Activated CD4-positive, alpha-beta T cell treated with anti-CD3 and anti-CD28 coated beads, Interleukin-10, Interleukin-2, amounts not matched to agents 100 ng/mL and 50 ng/mL, durations not matched to agents 16 hours and 8 hours (primary cell): Measurements from ENCODE around the gene DNM3.
"Not testable (repeated sequence)": the region's sequence is repeated elsewhere in the genome, so short reads cannot be mapped to it uniquely, and the experiment has no call there.

Source experiments
- DNase-seq: peaks from one replicate; pipeline ENCODE4 v3.0.0-alpha.2; 2020

DNM3 gene

DNA sequence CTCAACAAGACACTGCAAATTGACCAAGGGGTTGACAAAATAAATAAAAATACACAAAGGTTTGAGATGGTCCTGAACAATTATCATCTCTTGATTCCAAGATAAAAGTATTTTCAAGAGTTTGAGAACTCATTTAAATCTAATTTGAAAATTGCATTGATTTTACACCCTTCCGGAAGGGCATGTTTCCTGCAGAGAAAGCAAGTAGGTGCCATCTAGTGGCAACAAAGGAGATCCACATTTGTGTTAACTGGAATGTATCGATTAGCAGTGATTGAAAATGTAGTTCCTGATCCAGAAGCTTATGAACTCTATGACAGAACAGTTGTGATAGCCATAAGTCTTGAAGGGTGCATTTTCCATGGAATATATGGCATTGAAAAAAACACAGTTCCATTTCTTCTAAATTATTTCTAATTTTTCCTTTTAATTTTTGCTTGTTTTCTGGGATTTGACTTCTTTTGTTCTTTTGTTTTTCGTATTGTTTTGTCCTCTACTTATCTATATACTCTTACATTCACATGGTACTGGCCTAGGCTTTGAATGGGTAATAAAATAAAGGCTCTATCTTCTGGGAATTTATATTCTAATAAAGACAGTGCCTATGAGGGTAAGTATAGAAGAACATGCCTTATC is 143.7 kb downstream of the DNM3 start:
- peak; percentile 65 for DNase-seq

DNA sequence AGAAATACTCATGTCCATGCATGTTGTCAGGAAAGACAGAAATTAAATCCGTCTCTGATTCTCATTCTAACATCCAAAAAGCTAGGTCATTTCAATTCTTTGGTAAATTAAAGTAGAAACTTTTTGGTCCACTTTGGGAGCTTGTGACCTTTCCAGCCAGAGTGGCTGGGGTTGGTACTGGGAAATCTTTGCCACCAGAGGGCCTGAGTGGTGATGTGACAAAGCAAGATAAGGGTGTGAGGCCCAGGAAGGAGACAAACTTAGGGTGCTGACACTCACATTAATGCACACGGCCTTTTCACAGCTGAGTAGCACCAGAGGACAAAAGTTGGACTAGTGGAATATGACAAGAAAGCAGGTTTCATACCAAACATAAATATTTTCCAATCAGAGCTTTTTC is 144.3 kb downstream of the DNM3 start:
- DNase-seq = peak; percentile 30

DNA sequence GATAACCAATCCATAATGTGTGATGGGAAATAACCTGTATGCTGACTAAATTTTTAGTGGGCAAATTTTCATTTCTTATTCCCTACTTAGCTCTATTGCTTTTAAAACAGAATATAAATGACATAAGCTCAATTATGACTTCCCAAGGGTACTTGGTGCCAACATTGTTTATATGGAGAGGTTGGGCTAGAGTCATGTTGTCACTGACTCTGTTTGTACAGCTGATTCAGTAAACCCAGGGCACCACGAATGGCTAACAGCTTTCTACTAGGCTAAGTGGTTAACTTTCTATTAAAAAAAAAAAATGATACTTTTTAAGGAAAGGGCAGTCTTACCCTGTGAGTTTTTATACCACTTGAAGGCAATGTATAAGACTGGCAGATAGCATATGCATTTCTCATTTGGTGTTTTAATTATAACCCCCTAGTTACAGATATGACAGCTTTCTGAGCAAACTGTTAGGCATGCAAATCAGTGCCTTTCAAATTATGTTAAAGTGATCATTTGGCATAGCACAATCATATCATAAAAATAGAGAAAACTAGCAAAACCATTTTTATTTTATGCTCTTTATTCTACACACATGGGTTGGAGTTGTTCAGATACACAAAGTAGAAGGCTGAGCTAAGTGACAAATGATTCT is 147.1 kb downstream of the DNM3 start:
- no peak for DNase-seq

DNA sequence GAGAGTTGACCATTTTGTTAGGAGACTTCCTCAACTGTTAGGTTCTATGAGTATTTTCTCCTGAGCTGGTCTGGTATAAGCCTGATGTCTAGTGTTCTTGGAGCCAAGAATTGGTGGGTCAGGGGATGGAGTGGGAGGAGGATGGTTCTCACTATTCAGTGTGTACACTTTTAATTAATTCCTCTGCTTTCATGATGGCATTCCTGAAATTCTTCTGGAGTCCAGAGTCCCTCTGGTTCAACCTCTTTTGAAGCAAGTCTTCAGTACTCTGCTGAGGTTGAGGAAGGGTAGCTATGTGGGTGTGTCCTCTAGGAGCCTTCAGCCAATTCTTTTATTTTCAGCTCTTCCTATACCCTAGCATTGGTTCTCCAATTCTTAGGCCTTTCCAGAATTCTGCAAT is 149.1 kb downstream of the DNM3 start:
- no peak for DNase-seq

DNA sequence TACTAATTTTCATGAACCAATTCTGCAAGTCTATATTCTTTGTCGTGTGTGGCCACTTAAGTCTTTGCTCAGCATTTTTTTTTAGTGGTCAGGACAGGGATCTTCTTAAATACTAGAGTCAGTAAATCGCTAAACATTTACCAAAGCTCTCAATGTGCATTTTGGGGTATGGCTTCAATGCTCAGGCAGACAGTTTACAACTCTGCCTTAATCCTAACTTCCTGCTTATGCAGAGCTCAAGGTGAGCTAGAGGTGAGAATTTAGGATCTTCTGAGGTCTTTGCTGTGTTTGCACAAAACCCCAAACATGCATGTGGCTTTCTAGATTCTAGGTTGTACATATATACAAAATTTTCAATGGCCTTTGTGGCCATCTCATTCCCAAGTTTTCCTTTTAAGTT is 153.0 kb downstream of the DNM3 start:
- no peak for DNase-seq

DNA sequence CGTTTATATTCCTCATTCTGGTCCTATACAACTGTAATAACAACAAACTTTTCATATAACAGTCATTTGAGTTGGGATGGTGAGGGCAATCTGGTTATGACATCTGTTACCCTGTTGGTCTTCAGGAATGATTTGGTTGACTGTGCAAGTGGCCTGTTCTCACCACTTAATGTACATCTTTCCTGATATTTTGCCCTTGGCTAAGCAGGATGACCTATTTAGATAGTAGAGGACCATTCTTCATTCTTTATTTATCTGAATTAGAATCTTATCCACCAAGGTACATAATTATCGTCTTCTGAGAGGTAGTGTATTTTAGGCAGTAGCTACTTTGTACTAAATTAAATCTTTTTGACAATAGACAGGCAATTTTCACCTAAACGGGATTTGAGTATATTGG is 154.3 kb downstream of the DNM3 start:
- DNase-seq = no peak

DNA sequence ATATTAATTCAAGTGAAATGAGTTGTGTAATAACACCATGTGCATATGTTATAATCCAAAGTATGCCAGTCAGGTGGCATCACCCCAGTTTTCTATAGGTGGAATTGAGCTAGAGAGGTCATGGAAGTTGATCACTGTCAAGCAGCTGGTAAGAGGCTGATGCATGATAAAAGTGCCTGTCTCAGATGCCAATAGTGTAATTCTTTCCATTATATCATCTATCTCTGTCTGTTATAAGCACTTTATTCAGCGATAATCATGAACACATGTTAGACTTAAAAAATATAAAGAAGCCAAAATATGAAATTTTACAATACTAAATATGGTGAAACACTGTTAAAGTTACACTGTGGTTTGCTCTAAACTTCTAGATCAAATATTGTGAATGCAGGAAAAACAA is 156.6 kb downstream of the DNM3 start:
- no peak for DNase-seq

DNA sequence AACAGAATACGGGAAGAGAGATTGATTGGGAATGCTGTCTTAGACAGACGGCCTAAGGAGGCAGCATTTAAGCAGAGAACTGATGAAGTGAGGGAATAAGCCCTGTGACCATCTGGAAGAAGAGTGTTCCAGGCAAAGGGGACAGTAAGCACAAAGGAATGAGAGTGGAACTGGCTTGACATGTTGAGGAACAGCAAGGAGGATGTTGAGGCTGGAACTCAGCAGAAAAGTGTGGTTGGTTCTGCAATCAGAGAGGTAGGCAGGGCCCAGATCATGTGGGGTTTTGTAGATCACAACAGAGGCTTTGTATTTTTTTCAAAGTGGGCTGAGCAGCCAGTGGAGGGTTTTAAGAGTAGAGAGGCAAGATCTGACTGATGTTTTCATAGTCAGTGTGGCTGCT is 157.4 kb downstream of the DNM3 start:
- no peak for DNase-seq

DNA sequence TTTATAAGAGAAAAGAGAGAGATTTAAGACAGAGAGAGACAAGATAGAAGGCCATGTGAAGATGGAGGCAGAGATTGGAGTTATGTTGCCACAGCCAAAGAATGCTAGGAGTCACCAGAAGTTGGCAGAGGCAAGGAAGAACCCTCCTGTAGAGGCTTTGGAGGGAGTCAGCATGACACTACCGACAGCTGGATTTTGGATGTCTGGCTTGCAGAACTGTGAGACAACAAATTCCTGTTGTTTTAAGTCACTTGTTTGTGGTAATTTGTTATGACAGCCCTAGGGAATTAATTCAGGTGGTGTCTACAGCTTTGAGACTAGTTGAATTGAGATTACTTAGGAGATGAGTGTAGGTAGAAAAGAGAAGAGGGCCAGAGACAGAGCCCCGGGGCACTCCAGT is 158.5 kb downstream of the DNM3 start:
- no peak for DNase-seq

DNA sequence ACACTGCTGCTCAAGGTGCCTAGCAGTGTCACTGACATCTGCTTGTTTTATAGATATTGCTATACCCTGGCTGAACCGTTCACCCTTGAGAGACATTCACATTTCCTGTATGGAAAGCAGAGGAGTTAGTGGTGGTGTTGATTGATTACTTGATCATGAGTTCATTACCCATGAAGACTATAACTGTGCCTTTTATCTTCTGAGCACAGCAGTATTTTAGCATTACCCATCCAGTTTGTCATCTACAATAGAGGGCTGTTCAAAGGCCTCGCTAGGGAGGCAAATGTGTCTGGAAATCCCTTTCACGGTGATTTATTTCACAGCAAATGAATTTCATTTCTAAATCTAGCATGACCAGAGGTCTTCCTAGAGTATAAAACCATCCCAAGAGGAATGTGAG is 160.0 kb downstream of the DNM3 start:
- DNase-seq = no peak

DNA sequence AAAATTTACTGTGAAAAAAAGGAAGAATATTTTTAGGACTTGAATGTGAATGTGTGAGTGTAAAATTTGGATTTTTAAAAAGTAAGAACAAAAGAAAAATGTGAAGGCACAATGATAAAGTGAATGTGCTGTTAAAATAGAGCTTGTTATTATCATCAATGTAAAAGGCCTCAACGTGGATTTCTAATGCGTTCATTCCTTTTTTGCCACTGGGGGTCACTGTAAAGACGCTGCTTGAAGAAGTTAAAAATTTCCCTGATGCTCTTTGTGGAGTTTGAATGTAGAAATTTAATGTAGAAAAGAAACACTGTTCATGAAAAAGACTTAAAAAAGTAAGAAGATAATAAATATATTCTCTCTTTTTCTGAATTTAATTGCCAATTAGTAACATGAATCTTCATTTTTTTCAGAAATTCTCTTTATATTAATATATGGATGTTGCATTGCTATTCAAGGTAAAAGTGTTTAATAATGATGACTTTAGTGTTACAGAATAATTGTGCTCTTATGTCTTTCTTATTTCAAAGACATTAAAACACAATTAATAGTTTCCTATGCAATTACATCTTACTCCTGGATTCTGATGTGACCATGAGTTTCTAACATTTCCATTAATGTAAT is 161.5 kb downstream of the DNM3 start:
- DNase-seq = peak; percentile 55

DNA sequence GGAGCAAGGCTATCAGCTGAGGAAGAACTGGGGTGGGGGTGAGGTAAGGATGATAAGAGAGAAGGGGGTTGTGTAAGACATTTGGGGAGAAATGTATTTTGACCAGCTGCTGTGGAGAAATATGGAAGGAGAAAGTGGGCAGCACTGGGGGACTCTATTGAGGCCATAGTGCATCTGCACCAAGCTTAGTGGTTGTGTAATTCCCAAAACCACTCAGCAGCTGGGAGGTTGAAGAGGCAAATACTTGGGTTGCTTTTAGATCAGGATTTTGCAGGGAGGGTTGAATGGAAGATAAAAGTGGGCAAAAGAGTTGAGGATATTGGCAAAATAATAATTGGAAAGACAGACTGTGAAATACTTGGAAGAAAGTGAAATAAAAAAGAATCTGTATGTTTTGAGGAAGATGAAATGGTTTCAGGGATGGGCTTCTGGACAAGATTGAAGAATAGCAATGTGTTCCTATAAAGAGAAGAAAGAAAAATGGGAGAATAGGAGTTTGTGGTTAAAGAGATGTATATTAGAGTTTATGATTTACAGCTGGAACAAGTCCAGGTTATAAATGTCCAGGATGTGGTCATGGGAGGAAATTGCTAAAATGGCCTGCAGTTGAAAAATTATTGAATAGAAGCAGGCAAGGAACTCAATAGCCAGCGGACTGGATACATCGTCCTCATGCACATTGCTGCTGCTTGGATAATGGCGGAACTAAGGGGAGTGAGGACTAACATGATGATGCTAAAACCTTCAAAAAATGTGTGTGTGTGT is 162.7 kb downstream of the DNM3 start:
- no peak for DNase-seq

DNA sequence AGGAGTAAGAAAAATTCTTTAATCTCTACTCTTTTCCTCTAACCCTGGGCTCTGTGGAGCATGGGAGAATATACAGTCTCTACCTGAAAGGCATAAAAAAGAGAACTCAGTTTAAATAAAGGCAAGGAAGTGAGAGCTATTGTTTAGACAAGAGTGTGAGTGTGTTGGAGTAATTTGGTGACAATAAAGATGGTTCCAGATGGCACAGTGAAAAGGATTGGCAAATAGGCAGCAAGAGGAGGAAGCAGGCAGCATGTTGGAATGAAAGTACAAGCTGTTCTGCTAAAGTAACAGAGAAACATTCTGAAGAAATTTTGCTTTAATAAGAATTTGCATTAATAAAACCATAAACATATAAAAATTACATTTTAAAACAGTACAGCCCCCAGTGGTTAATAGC is 163.4 kb downstream of the DNM3 start:
- DNase-seq = no peak

DNA sequence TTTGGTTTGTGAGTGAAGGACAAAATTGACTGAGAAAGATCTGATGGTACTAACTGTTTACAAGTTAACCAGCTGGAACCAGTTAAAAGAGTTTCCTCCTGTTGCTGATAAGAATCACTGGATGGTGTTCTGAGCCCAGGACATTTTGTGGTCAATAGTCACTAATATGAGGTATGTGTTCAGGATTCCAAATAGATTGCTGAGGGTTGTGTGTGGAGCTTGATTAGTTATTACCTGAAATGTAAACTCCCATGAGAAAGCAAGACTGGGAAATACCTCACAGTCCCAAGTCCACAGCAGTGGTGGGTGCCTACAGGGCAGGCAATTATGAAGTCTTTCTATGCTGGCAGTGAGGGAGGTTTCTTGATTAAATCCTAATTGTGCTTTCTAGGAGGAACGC is 164.6 kb downstream of the DNM3 start:
- DNase-seq = no peak

DNA sequence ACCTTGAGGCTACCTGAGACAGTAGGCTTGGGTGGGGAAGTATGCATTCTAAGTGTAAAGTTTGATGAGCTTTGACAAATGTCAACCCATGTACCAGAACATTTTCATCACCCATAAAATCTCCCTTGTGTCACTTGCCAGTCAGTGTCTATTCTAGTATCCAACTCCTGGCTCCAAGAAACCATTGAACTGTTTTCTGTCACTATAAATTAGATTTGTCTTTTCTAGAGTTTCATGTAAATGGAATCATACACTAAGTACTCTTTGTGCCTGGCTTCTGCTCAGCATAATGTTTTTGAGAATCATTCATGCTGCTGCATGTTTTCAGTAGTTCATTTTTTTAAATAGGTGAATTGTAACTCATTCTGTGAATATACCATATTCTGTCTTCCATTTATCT is 165.4 kb downstream of the DNM3 start:
- no peak for DNase-seq

DNA sequence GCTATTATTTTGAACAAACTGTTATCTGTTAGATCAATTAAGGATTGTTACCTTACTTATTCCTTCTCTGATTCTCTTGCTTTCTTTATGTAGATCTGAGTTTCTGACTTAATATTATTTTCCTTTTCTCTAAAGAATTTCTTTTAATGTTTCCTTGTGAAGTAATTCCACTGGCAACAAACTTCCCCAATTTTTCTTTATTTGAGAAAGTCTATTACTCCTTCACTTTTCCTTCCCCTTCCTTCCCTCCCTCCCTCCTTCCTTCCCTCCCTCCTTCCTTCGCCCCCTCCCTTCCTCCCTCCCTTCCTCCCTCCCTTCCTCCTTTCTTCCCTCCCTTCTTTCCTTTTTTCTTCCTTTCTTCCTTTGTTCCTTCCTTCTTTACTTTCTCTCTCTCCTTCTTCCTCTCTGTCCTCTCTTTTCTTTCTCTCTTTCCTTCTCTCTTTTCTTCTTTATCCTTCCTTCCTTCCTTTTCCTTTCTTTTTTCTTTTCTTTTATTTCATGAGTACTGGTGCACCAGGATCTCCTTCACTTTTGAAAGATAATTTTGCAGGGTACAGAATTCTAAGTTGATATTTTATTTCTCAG is 177.5 kb downstream of the DNM3 start:
- DNase-seq = no peak

DNA sequence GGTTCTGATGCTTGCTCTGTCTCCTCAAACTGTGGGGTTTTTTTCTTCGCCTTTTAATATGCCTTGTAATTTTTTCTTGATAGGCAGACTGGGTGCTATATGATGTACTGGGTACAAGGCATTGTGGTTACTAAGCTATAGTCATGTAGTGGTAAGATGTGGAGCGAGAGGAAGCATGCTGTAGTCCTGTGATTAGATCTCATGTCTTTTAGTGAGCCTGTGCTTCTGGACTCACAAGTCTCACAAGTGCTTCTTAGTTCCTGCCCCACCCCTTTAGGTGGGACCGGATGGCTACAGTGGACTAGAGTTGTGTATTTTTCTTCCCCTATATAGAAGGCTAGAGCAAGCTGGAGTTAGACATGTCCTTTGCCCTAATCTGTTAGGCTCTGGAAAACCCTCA is 178.7 kb downstream of the DNM3 start:
- no peak for DNase-seq

DNA sequence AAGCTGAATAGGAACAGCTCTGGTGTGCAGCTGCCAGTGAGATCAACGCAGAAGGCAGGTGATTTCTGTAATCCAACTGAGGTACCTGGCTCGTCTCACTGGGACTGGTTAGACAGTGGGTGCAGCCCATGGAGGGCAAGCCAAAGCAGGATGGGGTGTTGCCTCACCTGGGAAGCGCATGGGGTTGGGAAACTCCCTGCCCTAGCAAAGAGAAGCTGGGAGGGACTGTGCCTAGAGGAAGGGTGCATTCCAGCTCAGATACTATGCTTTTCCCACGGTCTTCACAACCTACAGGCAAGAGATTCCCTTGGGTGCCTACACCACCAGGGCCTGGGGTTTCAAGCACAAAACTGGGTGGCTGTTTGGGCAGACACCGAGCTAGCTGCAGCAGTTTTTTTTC is 183.2 kb downstream of the DNM3 start:
- no peak for DNase-seq

DNA sequence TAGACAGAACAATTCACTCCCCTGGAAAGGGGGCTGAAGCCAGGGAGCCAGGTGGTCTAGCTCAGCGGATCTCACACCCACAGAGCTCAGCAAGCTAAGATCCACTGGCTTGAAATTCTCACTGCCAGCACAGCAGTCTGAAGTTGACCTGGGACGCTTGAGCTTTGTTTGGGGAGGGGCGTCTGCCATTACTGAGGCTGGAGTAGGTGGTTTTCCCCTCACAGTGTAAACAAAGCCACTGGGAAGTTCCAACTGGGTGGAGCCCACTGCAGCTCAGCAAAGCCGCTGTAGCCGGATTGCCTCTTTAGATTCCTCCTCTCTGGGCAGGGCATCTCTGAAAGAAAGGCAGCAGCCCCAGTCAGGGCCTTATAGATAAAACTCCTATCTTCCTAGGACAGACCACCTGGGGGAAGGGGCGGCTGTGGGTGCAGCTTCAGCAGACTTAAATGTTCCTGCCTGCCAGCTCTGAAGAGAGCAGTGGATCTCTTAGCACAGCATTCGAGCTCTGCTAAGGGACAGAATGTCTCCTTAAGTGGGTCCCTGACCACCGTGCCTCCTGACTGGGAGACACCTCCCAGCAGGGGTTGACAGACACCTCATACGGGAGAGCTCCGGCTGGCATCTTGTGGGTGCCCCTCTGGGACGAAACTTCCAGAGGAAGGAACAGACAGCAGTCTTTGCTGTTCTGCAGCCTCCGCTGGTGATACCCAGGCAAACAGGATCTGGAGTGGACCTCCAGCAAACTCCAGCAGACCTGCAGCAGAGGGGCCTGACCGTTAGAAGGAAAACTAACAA is 183.8 kb downstream of the DNM3 start:
- DNase-seq = not testable (repeated sequence)

DNA sequence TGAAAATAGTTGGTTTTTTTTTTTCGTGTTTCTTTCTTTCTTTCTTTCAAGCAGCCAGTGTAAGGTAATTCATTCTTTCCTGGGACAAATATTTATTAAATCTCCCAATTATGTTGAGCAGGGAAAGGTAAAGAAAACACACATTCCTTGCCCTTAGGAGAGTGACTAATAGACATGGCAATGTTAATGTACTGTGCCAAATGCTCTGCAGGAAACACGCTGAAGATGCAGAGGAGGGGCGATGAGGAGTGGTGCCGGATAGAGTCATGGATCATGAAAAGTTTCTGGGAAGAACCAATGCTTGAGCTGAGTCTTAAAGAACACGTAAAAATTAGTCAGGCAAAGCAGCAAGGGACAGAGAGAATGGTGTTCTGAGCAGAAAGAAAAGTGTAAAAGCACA is 199.2 kb downstream of the DNM3 start:
- no peak for DNase-seq

DNA sequence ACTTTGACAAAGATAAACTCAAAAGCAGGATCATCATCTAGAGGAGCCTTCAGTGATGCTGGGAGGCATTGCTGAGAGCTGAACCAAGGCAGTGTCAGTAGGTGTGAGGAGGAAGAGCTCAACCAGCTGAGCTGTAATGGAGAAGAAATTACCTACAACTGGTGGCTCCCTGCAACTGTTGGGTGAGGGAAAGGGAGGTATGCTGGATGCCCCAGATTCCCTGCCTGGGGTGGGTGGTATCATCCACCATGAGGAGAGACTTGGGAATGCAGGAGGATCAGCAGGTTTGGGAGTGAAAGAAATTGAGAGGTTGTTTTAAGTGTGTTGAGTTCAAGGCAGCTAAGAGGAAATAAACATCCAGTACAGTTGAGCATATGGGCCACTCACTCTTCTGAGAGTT is 199.8 kb downstream of the DNM3 start:
- DNase-seq = no peak

DNA sequence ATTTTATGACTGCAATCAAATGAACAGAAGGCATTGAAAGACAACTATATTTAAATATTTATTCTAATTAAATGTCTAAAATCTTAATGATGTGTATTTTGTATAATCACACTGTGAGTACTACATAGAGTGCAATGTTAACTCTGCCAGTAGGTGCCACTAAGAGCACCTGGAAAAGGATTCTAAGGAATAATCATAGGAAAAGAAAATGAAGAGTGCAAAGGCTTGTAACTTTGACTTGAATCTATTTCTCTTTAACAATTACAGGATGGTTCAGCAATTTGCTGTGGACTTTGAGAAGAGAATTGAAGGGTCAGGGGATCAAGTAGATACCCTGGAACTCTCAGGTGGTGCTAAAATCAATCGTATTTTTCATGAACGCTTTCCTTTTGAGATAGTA is 200.4 kb downstream of the DNM3 start:
- DNase-seq = no peak

DNA sequence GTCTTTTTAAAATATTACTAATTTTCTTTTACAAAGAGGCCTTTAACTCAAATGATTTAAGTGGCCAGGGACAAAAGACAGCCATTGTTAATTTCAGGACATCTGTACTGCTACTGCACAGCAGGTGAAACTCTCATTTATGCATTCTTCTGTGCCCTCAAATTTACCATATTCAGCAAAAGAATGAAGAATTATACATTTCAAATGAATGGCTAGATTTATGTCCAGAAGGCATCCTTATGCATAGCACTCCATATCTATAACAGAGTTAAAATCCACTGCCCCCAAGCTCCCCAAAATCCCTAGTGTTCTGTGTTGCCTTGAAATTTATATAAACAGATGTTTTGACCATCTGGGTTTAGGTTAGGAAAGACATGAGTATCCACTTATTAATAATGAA is 202.6 kb downstream of the DNM3 start:
- no peak for DNase-seq
